Measurements from ENCODE around the gene EXOC3L4.

DNA sequence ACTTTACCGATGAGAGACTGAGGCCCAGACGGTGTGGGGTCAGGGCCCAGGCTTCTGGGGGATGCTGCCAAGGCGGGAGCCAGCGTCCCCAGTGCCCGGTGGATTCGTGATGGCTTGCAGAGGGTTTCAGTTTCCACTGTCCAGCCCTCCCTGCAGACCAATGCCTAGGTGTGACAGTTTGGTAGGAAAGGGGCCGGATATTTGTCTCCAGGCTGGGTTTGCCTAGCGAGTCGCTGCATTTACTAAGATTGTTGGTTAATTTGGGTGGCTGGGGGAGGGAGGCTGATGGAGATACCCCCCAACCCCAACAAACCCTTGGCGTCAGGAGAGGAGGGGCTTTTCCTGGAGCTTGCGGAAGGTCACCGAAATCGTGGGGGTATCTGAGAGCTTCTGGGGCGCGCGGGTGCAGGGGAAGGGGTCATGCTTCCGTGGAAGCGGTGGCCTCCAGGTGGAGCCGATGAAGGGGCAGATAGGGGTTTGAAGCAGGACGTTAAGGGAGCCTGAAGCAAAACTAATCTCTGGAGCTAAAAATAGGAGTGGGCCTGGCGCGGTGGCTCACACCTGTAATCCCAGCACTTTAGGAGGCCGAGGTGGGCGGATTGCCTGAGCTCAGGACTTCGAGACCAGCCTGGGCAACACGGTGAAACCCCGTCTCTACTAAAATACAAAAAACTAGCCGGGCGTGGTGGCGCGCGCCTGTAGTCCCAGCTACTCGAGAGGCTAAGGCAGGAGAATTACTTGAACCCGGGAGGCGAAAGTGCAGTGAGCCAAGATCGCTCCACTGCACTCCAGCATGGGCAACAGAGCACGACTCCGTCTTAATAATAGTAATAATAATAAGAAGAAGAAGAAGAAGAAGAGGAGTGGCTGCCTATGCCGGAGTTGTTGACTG is 36.1 kb upstream of the EXOC3L4 start:
- TF ChIP-seq, protein P1, sequence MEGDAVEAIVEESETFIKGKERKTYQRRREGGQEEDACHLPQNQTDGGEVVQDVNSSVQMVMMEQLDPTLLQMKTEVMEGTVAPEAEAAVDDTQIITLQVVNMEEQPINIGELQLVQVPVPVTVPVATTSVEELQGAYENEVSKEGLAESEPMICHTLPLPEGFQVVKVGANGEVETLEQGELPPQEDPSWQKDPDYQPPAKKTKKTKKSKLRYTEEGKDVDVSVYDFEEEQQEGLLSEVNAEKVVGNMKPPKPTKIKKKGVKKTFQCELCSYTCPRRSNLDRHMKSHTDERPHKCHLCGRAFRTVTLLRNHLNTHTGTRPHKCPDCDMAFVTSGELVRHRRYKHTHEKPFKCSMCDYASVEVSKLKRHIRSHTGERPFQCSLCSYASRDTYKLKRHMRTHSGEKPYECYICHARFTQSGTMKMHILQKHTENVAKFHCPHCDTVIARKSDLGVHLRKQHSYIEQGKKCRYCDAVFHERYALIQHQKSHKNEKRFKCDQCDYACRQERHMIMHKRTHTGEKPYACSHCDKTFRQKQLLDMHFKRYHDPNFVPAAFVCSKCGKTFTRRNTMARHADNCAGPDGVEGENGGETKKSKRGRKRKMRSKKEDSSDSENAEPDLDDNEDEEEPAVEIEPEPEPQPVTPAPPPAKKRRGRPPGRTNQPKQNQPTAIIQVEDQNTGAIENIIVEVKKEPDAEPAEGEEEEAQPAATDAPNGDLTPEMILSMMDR (IDR thresholded peaks at IDR 0.05; ENCODE audit: low read length): no peak
- TF ChIP-seq EZH2 (IDR thresholded peaks at IDR 0.05; ENCODE audit: borderline replicate concordance, low read length): no peak

Measured in OCI-LY1 (cell line).